NCI-H1694 (cell line): ENCODE results near the gene APOL6.
"Not testable (repeated sequence)": the region's sequence is repeated elsewhere in the genome, so short reads cannot be mapped to it uniquely, and the experiment has no call there.

Source experiments
- DNase-seq: peaks from one replicate; lab custom pipeline; 2025; lab: John Stamatoyannopoulos, UW

The APOL6 gene

GRCh38 chr22:35677460-35678187, 29.4 kb downstream of the APOL6 start:
- no peak for DNase-seq

DNA sequence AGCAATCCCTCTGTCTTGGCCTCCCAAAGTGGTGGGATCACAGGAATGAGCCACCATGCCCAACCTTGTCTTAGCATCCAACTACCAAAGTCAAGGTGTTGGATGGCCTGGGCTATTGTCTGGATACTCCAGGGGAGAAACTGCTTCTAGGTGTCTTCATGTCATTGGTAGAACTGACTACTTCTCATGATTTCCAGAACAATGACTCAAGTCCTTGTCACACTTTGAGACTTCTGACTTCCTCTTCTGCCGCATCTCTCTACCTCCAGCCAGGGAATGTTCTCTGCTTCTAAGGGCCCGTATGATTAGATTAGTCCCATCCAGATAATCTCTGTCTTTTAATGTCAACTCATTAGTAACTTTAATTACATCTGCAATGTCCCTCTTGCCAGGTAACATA, 30.6 kb downstream of the APOL6 start:
- no peak for DNase-seq

DNA sequence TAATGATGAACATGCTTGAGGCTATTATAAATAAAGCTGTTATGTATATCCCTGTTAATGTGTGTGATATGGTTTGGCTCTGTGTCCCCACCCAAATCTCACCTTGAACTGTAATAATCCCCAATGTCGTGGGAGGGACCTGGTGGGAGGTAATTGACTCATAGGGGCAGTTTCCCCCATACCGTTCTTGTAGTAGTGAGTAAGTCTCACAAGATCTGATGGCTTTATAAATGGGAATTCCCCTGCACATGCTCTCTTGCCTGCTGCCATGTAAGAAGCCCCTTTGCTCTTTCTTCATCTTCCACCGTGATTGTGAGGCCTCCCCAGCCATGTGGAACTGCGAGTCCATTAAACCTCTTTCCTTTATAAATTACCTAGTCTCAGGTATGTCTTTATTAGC, 31.2 kb downstream of the APOL6 start:
- DNase-seq, result not testable (repeated sequence)

GRCh38 chr22:35681454-35682052, 33.3 kb downstream of the APOL6 start:
- no peak for DNase-seq

GRCh38 chr22:35683560-35683959, 35.3 kb downstream of the APOL6 start:
- no peak for DNase-seq

- DNase-seq, result peak; percentile 58
Observed at GRCh38 chr22:35684270-35684700, 36.0 kb downstream of the APOL6 start.

DNA sequence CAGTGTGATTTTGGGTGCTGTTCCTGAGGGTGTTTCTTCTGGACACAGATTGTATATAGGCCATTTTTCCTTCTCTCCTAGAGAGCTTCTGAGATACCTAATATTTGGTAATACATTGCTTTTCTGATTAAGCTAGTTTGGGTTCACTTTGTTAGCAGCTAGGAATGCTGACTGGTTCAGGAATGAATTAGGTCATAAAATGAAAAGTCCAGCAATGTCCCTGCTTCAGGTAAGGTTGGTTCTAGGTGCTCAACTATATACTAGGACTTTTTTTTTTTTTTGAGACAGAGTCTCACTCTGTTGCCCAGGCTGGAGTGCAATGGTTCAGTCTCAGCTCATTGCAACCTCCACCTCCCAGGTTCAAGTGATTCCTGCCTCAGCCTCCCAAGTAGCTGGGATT, 36.5 kb downstream of the APOL6 start:
- no peak for DNase-seq

DNA sequence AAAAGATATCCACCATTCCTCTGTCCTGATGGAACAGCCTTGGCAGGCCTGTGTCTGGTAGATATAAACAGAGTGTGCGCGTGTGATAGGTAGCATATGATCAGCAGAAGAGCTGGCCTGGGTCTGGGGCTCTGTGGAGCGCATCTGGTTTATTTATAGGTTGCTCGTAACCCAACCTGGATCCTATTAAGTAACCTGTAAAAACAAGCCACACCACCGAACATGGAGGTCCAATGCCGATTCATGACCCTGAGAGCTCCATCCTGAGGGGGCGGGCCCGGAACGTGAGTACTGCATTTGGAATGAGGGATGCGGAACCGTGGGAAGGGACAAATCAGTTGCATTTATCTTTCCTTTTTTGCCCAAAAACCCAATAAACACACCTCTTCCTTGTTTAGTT, 37.5 kb downstream of the APOL6 start:
- no peak for DNase-seq

- DNase-seq, result no peak
Observed at GRCh38 chr22:35686298-35686697, 38.1 kb downstream of the APOL6 start.

GRCh38 chr22:35687461-35687860, 39.2 kb downstream of the APOL6 start:
- DNase-seq, result no peak

GRCh38 chr22:35688913-35689675, 40.8 kb downstream of the APOL6 start:
- DNase-seq, result no peak

- no peak for DNase-seq
Observed at GRCh38 chr22:35690001-35690400, 41.8 kb downstream of the APOL6 start.

- no peak for DNase-seq
Observed at GRCh38 chr22:35695202-35695601, 47.0 kb downstream of the APOL6 start.

- no peak for DNase-seq
Observed at GRCh38 chr22:35697142-35697541, 48.9 kb downstream of the APOL6 start.

- DNase-seq, result not testable (repeated sequence)
Observed at GRCh38 chr22:35699852-35700251, 51.6 kb downstream of the APOL6 start.

GRCh38 chr22:35703861-35704584, 55.8 kb downstream of the APOL6 start:
- no peak for DNase-seq

DNA sequence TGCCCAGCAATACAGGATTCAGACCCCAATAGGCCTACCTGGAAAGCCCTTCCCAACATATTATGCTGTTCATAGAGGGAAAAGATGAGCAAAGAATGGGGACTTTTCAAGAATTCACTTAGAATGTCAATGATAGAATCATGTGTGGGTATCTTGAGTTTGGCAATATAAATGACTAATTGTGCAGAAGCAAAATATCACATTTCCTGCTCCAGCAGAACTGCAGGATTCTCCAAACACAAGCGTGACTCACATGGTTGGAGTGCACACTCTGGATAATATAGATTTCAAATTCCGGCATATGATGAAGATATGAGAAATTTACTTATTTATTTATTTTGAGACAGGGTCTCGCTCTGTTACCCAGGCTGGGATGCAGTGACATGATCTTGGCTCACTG, 56.9 kb downstream of the APOL6 start:
- DNase-seq, result no peak

- no peak for DNase-seq
Observed at GRCh38 chr22:35708453-35708852, 60.2 kb downstream of the APOL6 start.

GRCh38 chr22:35708917-35709316, 60.7 kb downstream of the APOL6 start:
- no peak for DNase-seq

GRCh38 chr22:35711336-35711735, 63.1 kb downstream of the APOL6 start:
- DNase-seq, result no peak

GRCh38 chr22:35712672-35713071, 64.4 kb downstream of the APOL6 start:
- DNase-seq, result no peak

DNA sequence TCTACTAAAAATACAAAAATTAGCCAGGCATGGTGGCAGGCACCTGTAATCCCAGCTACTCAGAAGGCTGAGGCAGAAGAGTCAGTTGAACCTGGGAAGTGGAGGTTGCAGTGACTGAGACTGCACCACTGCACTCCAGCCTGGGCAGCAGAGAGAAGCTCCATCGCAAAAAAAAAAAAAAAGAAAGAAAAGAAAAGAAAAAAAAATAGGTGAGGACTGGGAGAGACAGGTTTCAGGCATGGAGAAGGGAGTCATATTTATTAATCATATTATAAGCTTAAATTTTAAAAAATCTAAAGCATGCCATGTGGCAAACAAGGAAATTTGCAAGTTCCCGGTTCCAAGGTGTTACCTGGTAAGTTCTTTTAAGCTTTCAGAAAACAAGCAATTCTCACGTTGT, 69.3 kb downstream of the APOL6 start, which contains the start of gene APOL5:
APOL5 (plus strand) TSS at position 301 of the 400 bp plus-strand sequence; CDS start at position 301, 0 bp downstream.
- DNase-seq, result no peak
